Fibroblast of lung (primary cell): ENCODE measurements around the gene USP47.

Source experiments
- CTCF ChIP-seq, 2 donors: IDR thresholded peaks in 1 of 2; conservative IDR thresholded peaks in 1 of 2; 1 replicate in 1 of 2; 2 replicates in 1 of 2; pipeline ENCODE4 v1.5.1; 2011 to 2012; ENCODE audit warnings: low read length in 2 of 2, control low read depth in 1 of 2, inconsistent platforms in 1 of 2, low read depth in 1 of 2, mild to moderate bottlenecking in 1 of 2
- EZH2 ChIP-seq: IDR thresholded peaks from 2 replicates; pipeline ENCODE4 v1.5.1; 2012; ENCODE audit warnings: low read length, control low read depth, mild to moderate bottlenecking; ENCODE audit errors: missing control alignments

- no peak for TF ChIP-seq CTCF (conservative IDR thresholded peaks at IDR 0.05 in 1 of 2, IDR thresholded peaks at IDR 0.05 in 1 of 2; ENCODE audit: low read depth in 1 of 2, low read length in 2 of 2)
- TF ChIP-seq EZH2 = no peak
Measured at GRCh38 chr11:11998091-11998781, 156.5 kb downstream of the USP47 start.
